MCF 10A (cell line): ENCODE data around the gene PSMD14. TPM values are rescaled to one million over a fixed set of nuclear protein-coding genes. Genes with fewer than 3 reads are reported as not detected.

Source experiments
- BruUV-seq: library from RNA; stranded (reverse); fragments of 400-500 nt; replicated peaks from 2 replicates; lab custom pipeline; 2021; lab: Mats Ljungman, UMichigan
- CTCF ChIA-PET: fragments of 300-600 bp; sonication (Branson Sonifier 250); formaldehyde crosslinking; extraction: SDS; loops from one replicate; lab custom pipeline; 2021; ENCODE audit warnings: antibody characterized with exemption, inconsistent platforms; lab: Yijun Ruan, JAX
- POLR2A ChIA-PET: fragments of 300-600, 350-650 bp; sonication (Branson Sonifier 250); formaldehyde crosslinking; extraction: SDS; loops from one replicate; lab custom pipeline; 2020; ENCODE audit warnings: antibody characterized with exemption, inconsistent platforms; lab: Yijun Ruan, JAX
- DNase-seq: peaks from one replicate; pipeline ENCODE4 v3.0.0-alpha.2; 2018; ENCODE audit not compliant: unreplicated experiment
- H3K27ac Mint-ChIP-seq: one replicate; pipeline ENCODE4 v1.8.0; 2022; ENCODE audit warnings: mild to moderate bottlenecking, low read depth, mixed read lengths; ENCODE audit not compliant: unreplicated experiment
- H3K27me3 Mint-ChIP-seq: one replicate; pipeline ENCODE4 v1.8.0; 2022; ENCODE audit warnings: mixed read lengths; ENCODE audit not compliant: insufficient read depth, unreplicated experiment
- H3K36me3 Mint-ChIP-seq: one replicate; pipeline ENCODE4 v1.8.0; 2022; ENCODE audit warnings: mild to moderate bottlenecking, moderate library complexity, mixed read lengths; ENCODE audit not compliant: insufficient read depth, unreplicated experiment
- H3K4me1 Mint-ChIP-seq: one replicate; pipeline ENCODE4 v1.8.0; 2022; ENCODE audit warnings: mixed read lengths; ENCODE audit not compliant: insufficient read depth, unreplicated experiment
- H3K4me3 Mint-ChIP-seq: one replicate; pipeline ENCODE4 v1.8.0; 2022; ENCODE audit warnings: mild to moderate bottlenecking, moderate library complexity, mixed read lengths; ENCODE audit not compliant: unreplicated experiment
- H3K9me3 Mint-ChIP-seq: one replicate; pipeline ENCODE4 v1.8.0; 2022; ENCODE audit warnings: mixed read lengths; ENCODE audit not compliant: unreplicated experiment
- CTCF ChIP-seq: fragments of 200-600 bp; IDR thresholded peaks from one replicate; pipeline ENCODE4 v1.8.0; 2022; ENCODE audit warnings: antibody characterized with exemption, mild to moderate bottlenecking; ENCODE audit not compliant: unreplicated experiment
- intact Hi-C: fragments of 100-400 bp; cut with micrococcal nuclease; formaldehyde crosslinking; loops from 2 replicates; pipeline ENCODE4 v1.14.1; 2022
- total RNA-seq: library from RNA; stranded (reverse); gene quantifications from 2 replicates; pipeline ENCODE4 v1.2.3, GENCODE V29; 2022

The PSMD14 gene
- total RNA-seq, 1 experiment from 2014 or later = 130 TPM

GRCh38 chr2:161324876-161325275 lies 16.7 kb downstream of the PSMD14 start:
- no peak for TF ChIP-seq CTCF
- peaks cover 24% of the 10 kb centered on the region for H3K4me1 Mint-ChIP-seq
- intact Hi-C loops = no loop called here
- DNase-seq = no peak
- no peaks in the 10 kb centered on the region for H3K9me3 Mint-ChIP-seq
- H3K27me3 Mint-ChIP-seq = no peaks in the 10 kb centered on the region
- peaks cover 41% of the 10 kb centered on the region for H3K36me3 Mint-ChIP-seq
- ChIA-PET POLR2A (interaction anchor here (1.0 to 1.4 kb wide), 3 partner anchors 11 to 17 kb away, joined by 3 to 5 read pairs (median 4); partner anchors contain the start of gene PSMD14), CTCF (no interaction called here)
- H3K4me3 Mint-ChIP-seq = no peak overlapping the region
- BruUV-seq = no TSS peak
- H3K27ac Mint-ChIP-seq = peak overlapping the region; percentile 61

- BruUV-seq = no TSS peak
Observed at GRCh38 chr2:161327582-161327981, 19.4 kb downstream of the PSMD14 start.

GRCh38 chr2:161332371-161332967 lies 24.2 kb downstream of the PSMD14 start:
- CTCF ChIA-PET = interaction anchor here (0.6 kb wide), 1 partner anchor 223 kb away, joined by 3 read pairs; no protein-coding TSS in a partner anchor
- TF ChIP-seq CTCF = no peak
- intact Hi-C loops = no loop called here
- Mint-ChIP-seq H3K9me3 (no peaks in the 10 kb centered on the region), H3K36me3 (peaks cover 9% of the 10 kb centered on the region), H3K4me1 (peaks cover 7% of the 10 kb centered on the region), H3K27ac (no peak overlapping the region), H3K27me3 (no peaks in the 10 kb centered on the region), H3K4me3 (no peak overlapping the region)
- POLR2A ChIA-PET = interaction anchor here (0.9 to 1.8 kb wide), 2 partner anchors 9 to 10 kb away, joined by 4 read pairs; no protein-coding TSS in a partner anchor
- DNase-seq = no peak
- no TSS peak for BruUV-seq

More at GRCh38 chr2:161327582-161327981, 19.4 kb downstream of the PSMD14 start:
- Mint-ChIP-seq H3K9me3 (no peaks in the 10 kb centered on the region), H3K27me3 (no peaks in the 10 kb centered on the region), H3K4me1 (peaks cover 24% of the 10 kb centered on the region), H3K4me3 (no peak overlapping the region), H3K36me3 (peaks cover 30% of the 10 kb centered on the region), H3K27ac (no peak overlapping the region)
- ChIA-PET POLR2A (interaction anchor here (1.0 kb wide), 1 partner anchor 20 kb away, joined by 3 read pairs; the partner anchor contains the start of gene PSMD14), CTCF (no interaction called here)
- DNase-seq = no peak
- intact Hi-C loops = no loop called here
- no peak for TF ChIP-seq CTCF

GRCh38 chr2:161335626-161336025 lies 27.4 kb downstream of the PSMD14 start:
- no peak for DNase-seq
- Mint-ChIP-seq H3K36me3 (peaks cover 14% of the 10 kb centered on the region), H3K27me3 (no peaks in the 10 kb centered on the region), H3K4me1 (peaks cover 4% of the 10 kb centered on the region), H3K27ac (no peak overlapping the region), H3K9me3 (no peaks in the 10 kb centered on the region), H3K4me3 (no peak overlapping the region)
- BruUV-seq = no TSS peak
- ChIA-PET CTCF (interaction anchor here (0.5 kb wide), 1 partner anchor 235 kb away, joined by 6 read pairs; no protein-coding TSS in a partner anchor), POLR2A (interaction anchor here (0.8 to 1.9 kb wide), 3 partner anchors 16 to 31 kb away, joined by 3 to 11 read pairs (median 3); partner anchors contain the start of gene PSMD14)
- TF ChIP-seq CTCF = no peak
- intact Hi-C loops = no loop called here
